Smooth muscle cell (in vitro differentiated cells): ENCODE data around the gene GAP43. TPM values are rescaled to one million over a fixed set of nuclear protein-coding genes. Genes with fewer than 3 reads are reported as not detected.

ENCODE experiments used
- DNase-seq: peaks from one replicate; lab custom pipeline; 2025; ENCODE audit not compliant: unreplicated experiment; lab: John Stamatoyannopoulos, UW
- H2AFZ ChIP-seq: fragments of 200-600 bp; sonication (generic); 2 replicates; pipeline ENCODE4 v1.6.0; 2016; ENCODE audit warnings: antibody characterized with exemption, low read depth, mild to moderate bottlenecking
- H3F3A ChIP-seq: fragments of 200-600 bp; sonication (generic); 2 replicates; pipeline ENCODE4 v1.6.0; 2017; ENCODE audit warnings: antibody characterized with exemption, low read depth
- H3K27ac ChIP-seq: fragments of 200-600 bp; sonication (generic); 2 replicates; pipeline ENCODE4 v1.5.1; 2016; ENCODE audit warnings: low read depth, mild to moderate bottlenecking
- H3K27me3 ChIP-seq: fragments of 200-600 bp; sonication (generic); 2 replicates; pipeline ENCODE4 v1.6.1; 2016; ENCODE audit warnings: low read depth, mild to moderate bottlenecking
- H3K36me3 ChIP-seq: fragments of 200-600 bp; sonication (generic); 2 replicates; pipeline ENCODE4 v1.5.1; 2016; ENCODE audit warnings: low read depth
- H3K4me1 ChIP-seq: fragments of 200-600 bp; sonication (generic); 2 replicates; pipeline ENCODE4 v1.5.1; 2016; ENCODE audit warnings: low read depth
- H3K4me2 ChIP-seq: fragments of 200-600 bp; sonication (generic); 2 replicates; pipeline ENCODE4 v1.6.0; 2016; ENCODE audit warnings: mild to moderate bottlenecking
- H3K4me3 ChIP-seq: fragments of 200-600 bp; sonication (generic); 2 replicates; pipeline ENCODE4 v1.5.1; 2016; ENCODE audit warnings: mild to moderate bottlenecking
- H3K79me2 ChIP-seq: fragments of 200-600 bp; sonication (generic); 2 replicates; pipeline ENCODE4 v1.6.0; 2016; ENCODE audit warnings: low read depth, mild to moderate bottlenecking
- H3K9ac ChIP-seq: fragments of 200-600 bp; sonication (generic); 2 replicates; pipeline ENCODE4 v1.6.0; 2016; ENCODE audit warnings: low read depth
- H3K9me3 ChIP-seq: fragments of 200-600 bp; sonication (generic); replicated peaks from 2 replicates; pipeline ENCODE4 v1.5.1; 2016; ENCODE audit warnings: low read depth
- H4K20me1 ChIP-seq: fragments of 200-600 bp; sonication (generic); 2 replicates; pipeline ENCODE4 v1.6.0; 2016; ENCODE audit warnings: low read depth
- WGBS: methylation state at CpG from one replicate; pipeline ENCODE4 v1.1.7; 2016; ENCODE audit warnings: low lambda C conversion rate; 5-methylcytosine and 5-hydroxymethylcytosine counted together
- polyA plus RNA-seq: library from polyadenylated mRNA; unstranded; fragments of >200 nt; fragmentation: Nextera tagmentation; extraction: Ambion mirVana; gene quantifications from 2 replicates; pipeline ENCODE4 v1.2.1, GENCODE V29; 2016
- total RNA-seq: library from RNA; depleted of rRNA; stranded (reverse); fragments of >200 nt; gene quantifications from 2 replicates; pipeline ENCODE4 v1.2.3, GENCODE V29; 2014
- TF ChIP-seq, protein P1 (sequence below): fragments of 200-600 bp; sonication (generic); IDR thresholded peaks from 2 replicates; pipeline ENCODE4 v1.5.1; 2017; ENCODE audit warnings: borderline replicate concordance, mild to moderate bottlenecking, antibody characterized with exemption; ENCODE audit not compliant: insufficient read depth, poor library complexity, severe bottlenecking

Gene GAP43
- total and polyA plus RNA-seq, 2 experiments from 2014 or later: 5.3 to 11.7 TPM

DNA sequence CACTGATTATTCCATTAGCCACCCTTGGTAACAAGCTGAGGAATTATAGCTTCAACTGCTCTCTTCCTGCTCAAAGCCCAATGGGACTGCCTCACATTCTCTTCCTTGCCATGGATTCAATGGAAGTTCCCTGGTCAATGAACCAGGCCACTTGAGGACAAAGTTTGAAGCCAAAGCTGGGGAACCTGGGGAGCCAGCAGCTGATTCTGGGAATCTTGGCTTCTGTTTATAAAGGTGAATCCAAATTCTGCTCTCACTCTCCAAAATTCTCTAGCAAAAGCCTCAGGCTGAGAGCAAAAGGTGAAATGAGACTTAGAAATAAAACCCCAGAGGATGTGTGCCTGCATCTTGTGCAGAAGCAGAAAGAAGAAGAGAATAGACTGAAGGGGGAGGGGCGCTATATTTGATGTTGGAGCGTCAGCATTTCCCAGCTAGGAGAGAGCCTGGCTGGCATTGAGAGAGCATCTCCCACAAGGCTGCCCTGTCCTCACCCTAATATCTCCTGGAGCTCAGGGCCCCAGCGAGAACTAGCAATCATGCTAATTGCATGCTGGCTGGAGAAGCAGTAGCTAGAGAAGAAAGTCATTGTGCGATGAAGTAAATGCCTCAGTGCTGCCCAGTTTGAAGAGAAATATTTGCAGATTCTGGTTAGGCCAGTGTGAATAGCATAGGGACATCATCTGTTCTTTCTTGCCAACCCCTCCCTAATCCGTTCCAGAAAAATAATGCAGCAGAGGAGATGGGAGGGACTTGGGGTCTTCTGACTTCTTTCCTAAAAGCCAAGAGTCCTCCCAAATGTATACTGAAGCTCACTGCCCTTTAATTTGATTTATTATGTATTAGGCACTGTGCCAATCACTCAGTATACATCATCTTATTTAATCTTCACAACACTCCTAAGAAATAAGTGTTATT lies 34.9 kb upstream of the GAP43 start:
- Histone ChIP-seq H3K4me3 (no peak overlapping the region), H3K27me3 (no peaks in the 10 kb centered on the region), H3K79me2 (no peaks in the 10 kb centered on the region), H4K20me1 (no peaks in the 10 kb centered on the region), H3K27ac (no peak overlapping the region), H3K4me1 (no peaks in the 10 kb centered on the region), H2AFZ (no peak overlapping the region), H3K36me3 (no peaks in the 10 kb centered on the region), H3F3A (no peaks in the 10 kb centered on the region), H3K9ac (no peak overlapping the region), H3K4me2 (no peak overlapping the region), H3K9me3 (no peaks in the 10 kb centered on the region)
- no peak for DNase-seq
- WGBS: 81% methylated on average over 5 of the region's 5 CpGs
- TF ChIP-seq, protein P1, sequence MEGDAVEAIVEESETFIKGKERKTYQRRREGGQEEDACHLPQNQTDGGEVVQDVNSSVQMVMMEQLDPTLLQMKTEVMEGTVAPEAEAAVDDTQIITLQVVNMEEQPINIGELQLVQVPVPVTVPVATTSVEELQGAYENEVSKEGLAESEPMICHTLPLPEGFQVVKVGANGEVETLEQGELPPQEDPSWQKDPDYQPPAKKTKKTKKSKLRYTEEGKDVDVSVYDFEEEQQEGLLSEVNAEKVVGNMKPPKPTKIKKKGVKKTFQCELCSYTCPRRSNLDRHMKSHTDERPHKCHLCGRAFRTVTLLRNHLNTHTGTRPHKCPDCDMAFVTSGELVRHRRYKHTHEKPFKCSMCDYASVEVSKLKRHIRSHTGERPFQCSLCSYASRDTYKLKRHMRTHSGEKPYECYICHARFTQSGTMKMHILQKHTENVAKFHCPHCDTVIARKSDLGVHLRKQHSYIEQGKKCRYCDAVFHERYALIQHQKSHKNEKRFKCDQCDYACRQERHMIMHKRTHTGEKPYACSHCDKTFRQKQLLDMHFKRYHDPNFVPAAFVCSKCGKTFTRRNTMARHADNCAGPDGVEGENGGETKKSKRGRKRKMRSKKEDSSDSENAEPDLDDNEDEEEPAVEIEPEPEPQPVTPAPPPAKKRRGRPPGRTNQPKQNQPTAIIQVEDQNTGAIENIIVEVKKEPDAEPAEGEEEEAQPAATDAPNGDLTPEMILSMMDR: no peak

DNA sequence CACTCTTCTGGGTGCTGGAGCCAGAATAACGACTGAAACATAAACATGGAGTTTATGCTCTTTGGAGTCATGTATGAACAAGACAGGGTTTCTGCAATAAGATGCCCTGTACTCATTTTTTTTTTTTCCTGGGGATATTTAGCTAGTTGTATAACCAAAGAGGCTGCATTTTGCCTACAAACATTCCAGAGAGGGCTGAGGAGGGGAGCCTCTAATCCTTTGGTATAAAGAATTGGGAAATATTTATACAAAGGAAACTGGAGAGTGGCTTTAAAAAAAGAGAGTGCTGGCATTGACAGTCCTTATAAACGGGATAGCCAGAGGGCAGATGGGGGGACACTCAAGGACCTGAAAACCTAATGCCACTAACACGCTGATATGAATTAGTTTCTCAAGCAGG lies 32.4 kb upstream of the GAP43 start:
- Histone ChIP-seq H3K27ac (no peak overlapping the region), H3K9me3 (no peaks in the 10 kb centered on the region), H3F3A (no peaks in the 10 kb centered on the region), H3K36me3 (no peaks in the 10 kb centered on the region), H3K27me3 (no peaks in the 10 kb centered on the region), H3K79me2 (no peaks in the 10 kb centered on the region), H3K4me2 (peak overlapping the region; percentile 27), H2AFZ (peak overlapping the region; percentile 8), H3K4me3 (no peak overlapping the region), H3K9ac (no peak overlapping the region), H3K4me1 (no peaks in the 10 kb centered on the region), H4K20me1 (no peaks in the 10 kb centered on the region)
- WGBS: 58% methylated on average over 3 of the region's 3 CpGs
- TF ChIP-seq, protein P1: no peak
- DNase-seq: no peak

DNA sequence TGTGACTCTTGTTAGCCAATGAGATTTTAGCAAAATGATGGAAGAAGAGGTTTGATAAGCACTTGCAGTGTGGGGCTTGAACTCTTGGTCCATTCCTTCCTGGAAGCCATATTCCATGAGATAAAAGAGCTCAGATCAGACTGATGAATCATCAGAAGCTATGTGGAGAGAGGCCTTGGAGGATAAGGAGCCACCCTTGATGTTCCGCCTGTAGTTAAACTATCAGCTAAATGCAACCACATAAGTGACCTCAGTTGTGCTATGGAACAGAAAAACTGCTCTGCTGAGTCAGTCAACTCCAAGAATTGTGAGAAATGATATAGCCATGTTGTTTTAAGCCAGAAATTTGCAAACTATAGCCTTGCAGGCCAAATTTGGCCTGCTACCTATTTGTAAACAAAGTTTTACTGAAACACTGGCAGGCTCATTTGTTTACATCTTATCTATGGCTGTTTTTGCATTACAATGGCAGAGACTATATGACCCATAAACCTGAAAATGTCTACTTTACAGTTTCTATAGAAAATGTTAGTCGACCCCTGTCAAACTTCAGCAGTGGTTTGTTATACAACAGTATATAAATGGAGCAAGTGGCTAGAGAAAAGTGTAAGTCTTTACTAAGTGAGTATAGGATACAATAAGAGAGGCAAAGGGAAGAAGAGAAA lies 27.6 kb upstream of the GAP43 start:
- H3K9ac ChIP-seq: no peak overlapping the region
- no peak overlapping the region for H2AFZ ChIP-seq
- TF ChIP-seq, protein P1: no peak
- peak overlapping the region; percentile 11 for H3K4me2 ChIP-seq
- peak overlapping the region; percentile 5 for H3K27ac ChIP-seq
- no peaks in the 10 kb centered on the region for H3K79me2 ChIP-seq
- H3K36me3 ChIP-seq: no peaks in the 10 kb centered on the region
- no peaks in the 10 kb centered on the region for H3K9me3 ChIP-seq
- H3F3A ChIP-seq: no peaks in the 10 kb centered on the region
- 66% methylated on average over 2 of the region's 2 CpGs for WGBS
- H3K27me3 ChIP-seq: no peaks in the 10 kb centered on the region
- H3K4me1 ChIP-seq: no peaks in the 10 kb centered on the region
- H4K20me1 ChIP-seq: no peaks in the 10 kb centered on the region
- no peak overlapping the region for H3K4me3 ChIP-seq
- DNase-seq: no peak
